ENCODE measurements around the gene GLP1R. TPM values are rescaled to one million over a fixed set of nuclear protein-coding genes. Genes with fewer than 3 reads are reported as not detected.
A peak's percentile ranks its signal among the peaks of the same experiment; 100 is the strongest.

Gene GLP1R
- total RNA-seq, 1 experiment from 2014 or later: 0.85 TPM

- Histone ChIP-seq H3K4me1 (ENCODE audit: insufficient read depth, low read length) (no peaks in the 10 kb centered on the region), H3K79me1 (ENCODE audit: insufficient read depth, low read depth, low read length, poor library complexity, severe bottlenecking) (no peaks in the 10 kb centered on the region), H3K4ac (ENCODE audit: low read depth, low read length) (no peak within 1 kb of the TSS), H2BK15ac (ENCODE audit: low read depth, low read length) (no peak within 1 kb of the TSS), H3K18ac (ENCODE audit: insufficient read length, low read depth, low read length) (peak within 1 kb of the TSS; percentile 89), H2AK5ac (ENCODE audit: insufficient read length, low read length) (no peak within 1 kb of the TSS), H3K14ac (ENCODE audit: insufficient read depth, low read length) (peak within 1 kb of the TSS; percentile 85), H3T11ph (ENCODE audit: low read length) (no peak within 1 kb of the TSS), H3K9ac (ENCODE audit: extremely low read depth, insufficient read length, low read length) (peak within 1 kb of the TSS; percentile 52), H3K79me2 (ENCODE audit: insufficient read depth, low read length) (no peaks in the 10 kb centered on the region), H4K8ac (replicated peaks; ENCODE audit: insufficient read length, low read depth, low read length) (no peak within 1 kb of the TSS), H2BK12ac (ENCODE audit: insufficient read length, low read depth, low read length) (no peak within 1 kb of the TSS), H2AFZ (ENCODE audit: low read length) (peak within 1 kb of the TSS; percentile 52), H3K23ac (ENCODE audit: insufficient read length, low read depth, low read length) (no peak within 1 kb of the TSS), H2BK20ac (ENCODE audit: low read depth, low read length, poor library complexity, severe bottlenecking) (no peak within 1 kb of the TSS), H3K23me2 (ENCODE audit: insufficient read length, low read depth, low read length, poor library complexity, severe bottlenecking) (peaks cover 8% of the 10 kb centered on the region), H4K5ac (ENCODE audit: insufficient read length, low read depth, low read length) (no peak within 1 kb of the TSS), H3K56ac (ENCODE audit: insufficient read length, low read depth, low read length) (no peak within 1 kb of the TSS), H3K27ac (ENCODE audit: insufficient read length, low read depth, low read length) (no peak within 1 kb of the TSS), H4K91ac (ENCODE audit: insufficient read length, low read depth, low read length) (no peak within 1 kb of the TSS), H4K20me1 (ENCODE audit: control insufficient read depth, insufficient read depth, insufficient read length) (no peaks in the 10 kb centered on the region), H2BK5ac (ENCODE audit: insufficient read length, low read length) (no peak within 1 kb of the TSS), H3K9me3 (ENCODE audit: control insufficient read depth, low read depth, low read length) (no peaks in the 10 kb centered on the region), H3K4me2 (ENCODE audit: insufficient read depth, insufficient read length, low read length) (peak within 1 kb of the TSS; percentile 81), H2BK120ac (ENCODE audit: low read depth, low read length, poor library complexity, severe bottlenecking) (no peak within 1 kb of the TSS), H3K27me3 (ENCODE audit: insufficient read depth, low read length) (no peaks in the 10 kb centered on the region)
- Mint-ChIP-seq H3K4me3 (peak within 1 kb of the TSS; percentile 76 to 91), H3K27me3 (ENCODE audit: low read depth) (peaks cover 6% of the 10 kb centered on the region), H3K36me3 (ENCODE audit: insufficient read depth in 1 of 3, low read depth in 3 of 3) (peaks cover 0 to 3% (median 0%) of the 10 kb centered on the region in 3 experiments; a peak in 1 of 7 replicates), H3K4me1 (peaks cover 8 to 15% of the 10 kb centered on the region in 2 experiments), H3K27ac (peak within 1 kb of the TSS; percentile 78 to 95 (median 95); a peak in 4 of 7 replicates), H3K9me3 (no peaks in the 10 kb centered on the region)
- DNase-seq: peak; percentile 95
- WGBS (ENCODE audit: extremely low coverage, insufficient read length, low lambda C conversion rate): no CpG with 5 or more reads among the region's 68 CpGs
- TF ChIP-seq, protein P1, sequence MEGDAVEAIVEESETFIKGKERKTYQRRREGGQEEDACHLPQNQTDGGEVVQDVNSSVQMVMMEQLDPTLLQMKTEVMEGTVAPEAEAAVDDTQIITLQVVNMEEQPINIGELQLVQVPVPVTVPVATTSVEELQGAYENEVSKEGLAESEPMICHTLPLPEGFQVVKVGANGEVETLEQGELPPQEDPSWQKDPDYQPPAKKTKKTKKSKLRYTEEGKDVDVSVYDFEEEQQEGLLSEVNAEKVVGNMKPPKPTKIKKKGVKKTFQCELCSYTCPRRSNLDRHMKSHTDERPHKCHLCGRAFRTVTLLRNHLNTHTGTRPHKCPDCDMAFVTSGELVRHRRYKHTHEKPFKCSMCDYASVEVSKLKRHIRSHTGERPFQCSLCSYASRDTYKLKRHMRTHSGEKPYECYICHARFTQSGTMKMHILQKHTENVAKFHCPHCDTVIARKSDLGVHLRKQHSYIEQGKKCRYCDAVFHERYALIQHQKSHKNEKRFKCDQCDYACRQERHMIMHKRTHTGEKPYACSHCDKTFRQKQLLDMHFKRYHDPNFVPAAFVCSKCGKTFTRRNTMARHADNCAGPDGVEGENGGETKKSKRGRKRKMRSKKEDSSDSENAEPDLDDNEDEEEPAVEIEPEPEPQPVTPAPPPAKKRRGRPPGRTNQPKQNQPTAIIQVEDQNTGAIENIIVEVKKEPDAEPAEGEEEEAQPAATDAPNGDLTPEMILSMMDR (conservative IDR thresholded peaks at IDR 0.05): no peak
Observed at GRCh38 chr6:39114704-39115599, 66.4 kb downstream of the GLP1R start, which contains the start of gene SAYSD1. TSS of gene SAYSD1 (minus strand) at chr6:39115186. CDS start at chr6:39115089, 97 bp downstream.
